ENCODE measurements around the gene SLC20A1.

SLC20A1 gene

DNA sequence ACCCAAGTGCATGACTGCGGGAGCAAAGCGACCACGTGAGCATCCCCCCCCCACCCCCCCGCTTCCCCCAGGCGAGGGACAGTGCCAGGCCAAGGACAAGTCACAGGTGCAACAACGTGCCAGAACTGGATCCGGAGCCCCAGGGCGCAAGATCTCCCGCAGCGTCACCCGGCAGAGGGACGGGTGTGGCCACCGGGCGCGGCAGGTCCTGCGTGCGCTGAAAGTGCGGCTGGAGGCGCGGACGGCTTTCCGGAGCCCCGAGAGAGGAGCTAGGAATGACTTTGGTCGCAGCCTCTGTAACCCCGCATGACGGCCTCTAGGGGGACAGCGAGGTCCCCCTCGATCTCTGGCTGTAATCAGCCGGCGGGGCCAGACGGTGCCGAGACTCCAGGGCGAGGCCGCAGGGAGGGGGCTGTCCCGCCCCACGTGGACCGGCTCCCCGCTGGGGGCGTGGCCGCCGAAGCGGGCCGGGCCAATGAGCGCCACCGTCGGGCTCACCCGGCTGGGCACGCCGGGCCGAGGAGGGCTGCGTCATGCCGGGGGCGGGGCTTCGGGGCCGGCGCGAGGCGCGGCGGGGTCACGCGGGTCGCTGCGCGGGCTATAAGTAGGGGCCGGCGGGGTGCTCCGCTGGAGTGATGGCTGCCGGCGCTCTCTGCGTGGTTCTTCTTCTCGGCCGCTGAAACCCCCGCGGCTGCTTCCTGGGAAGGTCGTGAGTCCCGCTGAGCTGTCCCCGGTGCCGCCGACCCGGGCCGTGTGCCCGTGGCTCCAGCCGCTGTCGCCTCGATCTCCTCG is at the start of gene SLC20A1:
TSS of gene SLC20A1 (plus strand) at position 630 of the 792 bp plus-strand sequence. CDS start 890 bp downstream, outside the sequence.
- peak; percentile 54 for TF ChIP-seq CTCF (IDR thresholded peaks at IDR 0.05; ENCODE audit: borderline replicate concordance, extremely low read depth, low read length, poor library complexity, severe bottlenecking)
- no peak for TF ChIP-seq EZH2 (IDR thresholded peaks at IDR 0.05; ENCODE audit: borderline replicate concordance, low read depth, low read length, severe bottlenecking)
- Histone ChIP-seq H3K9ac (ENCODE audit: low read depth, low read length) (peak within 1 kb of the TSS; percentile 98), H4K20me1 (ENCODE audit: insufficient read depth, low read length) (peaks cover 16% of the 10 kb centered on the region; the same call in 1 of the 2 replicates), H3K4me3 (ENCODE audit: low read depth in 1 of 2, low read length in 2 of 2) (peak within 1 kb of the TSS; percentile 79 to 88), H3K27ac (ENCODE audit: low read length) (peak within 1 kb of the TSS; percentile 97), H3K4me1 (ENCODE audit: insufficient read depth, low read length) (peaks cover 50% of the 10 kb centered on the region), H3K27me3 (ENCODE audit: insufficient read depth, low read length, poor library complexity) (no peaks in the 10 kb centered on the region), H2AFZ (ENCODE audit: low read depth, low read length) (peak within 1 kb of the TSS; percentile 87), H3K79me2 (ENCODE audit: insufficient read depth, low read length) (peaks cover 52% of the 10 kb centered on the region), H3K4me2 (ENCODE audit: insufficient read depth, low read length) (peak within 1 kb of the TSS; percentile 84), H3K9me3 (ENCODE audit: insufficient read depth, low read length, severe bottlenecking) (no peaks in the 10 kb centered on the region), H3K36me3 (ENCODE audit: insufficient read depth, low read length) (peaks cover 39% of the 10 kb centered on the region)
- DNase-seq (peak; percentile 97), ATAC-seq (ENCODE audit: insufficient read depth, low read depth) (peak; percentile 88)

DNA sequence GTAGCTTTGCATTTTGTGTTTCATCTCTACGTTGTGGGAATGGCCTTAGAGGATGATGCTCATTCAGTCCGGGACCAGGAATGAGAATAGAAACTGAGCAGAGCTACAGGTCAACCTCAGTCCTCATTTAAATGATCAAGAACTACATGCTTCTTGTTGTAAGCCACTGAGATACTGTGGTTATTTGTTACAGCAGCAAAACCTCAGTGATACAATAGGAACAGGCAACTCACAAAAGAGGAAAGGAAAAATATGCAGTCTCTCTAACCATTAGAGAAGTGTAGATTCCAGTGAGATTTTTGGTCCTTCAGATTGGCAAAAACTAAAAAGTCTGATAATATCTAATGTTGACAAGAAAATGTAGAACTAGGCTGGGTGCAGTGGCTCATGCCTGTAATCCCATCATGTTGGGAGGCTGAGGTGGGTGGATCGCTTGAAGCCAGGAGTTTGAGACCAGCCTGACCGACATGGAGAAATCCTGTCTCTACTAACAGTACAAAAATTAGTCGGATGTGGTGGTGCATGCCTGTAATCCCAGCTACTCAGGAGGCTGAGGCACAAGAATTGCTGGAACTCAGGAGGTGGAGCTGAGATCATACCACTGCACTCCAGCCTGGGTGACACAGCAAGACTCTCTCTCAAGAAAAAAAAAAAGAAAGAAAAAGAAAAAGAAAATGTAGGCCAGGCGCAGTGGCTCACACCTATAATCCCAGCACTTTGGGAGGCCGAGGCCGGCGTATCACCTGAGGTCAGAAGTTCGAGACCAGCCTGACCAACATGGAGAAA is 48.0 kb upstream of the SLC20A1 start:
- peaks cover 4% of the 10 kb centered on the region; the same call in 1 of the 2 replicates for H3K4me1 ChIP-seq (ENCODE audit: insufficient read depth, low read length)
- no peak overlapping the region for H3K4me3 ChIP-seq (ENCODE audit: low read depth in 1 of 2, low read length in 2 of 2)
- no peak overlapping the region for H2AFZ ChIP-seq (ENCODE audit: low read depth, low read length)
- H3K9ac ChIP-seq (ENCODE audit: low read depth, low read length) = no peak overlapping the region
- H3K4me2 ChIP-seq (ENCODE audit: insufficient read depth, low read length) = no peak overlapping the region
- DNase-seq = no peak
- no peak for ATAC-seq (ENCODE audit: insufficient read depth, low read depth)
- H3K27ac ChIP-seq (ENCODE audit: low read length) = no peak overlapping the region
- H3K36me3 ChIP-seq (ENCODE audit: insufficient read depth, low read length) = no peaks in the 10 kb centered on the region
- no peaks in the 10 kb centered on the region for H3K9me3 ChIP-seq (ENCODE audit: insufficient read depth, low read length, severe bottlenecking)
- no peaks in the 10 kb centered on the region for H3K27me3 ChIP-seq (ENCODE audit: insufficient read depth, low read length, poor library complexity)
- no peaks in the 10 kb centered on the region for H4K20me1 ChIP-seq (ENCODE audit: insufficient read depth, low read length)
- TF ChIP-seq CTCF (IDR thresholded peaks at IDR 0.05; ENCODE audit: borderline replicate concordance, extremely low read depth, low read length, poor library complexity, severe bottlenecking) = no peak
- no peak for TF ChIP-seq EZH2 (IDR thresholded peaks at IDR 0.05; ENCODE audit: borderline replicate concordance, low read depth, low read length, severe bottlenecking)
- H3K79me2 ChIP-seq (ENCODE audit: insufficient read depth, low read length) = no peaks in the 10 kb centered on the region

- Histone ChIP-seq H3K79me2 (ENCODE audit: insufficient read depth, low read length) (no peaks in the 10 kb centered on the region), H3K4me1 (ENCODE audit: insufficient read depth, low read length) (peaks cover 4% of the 10 kb centered on the region; the same call in 1 of the 2 replicates), H3K9ac (ENCODE audit: low read depth, low read length) (no peak overlapping the region), H3K4me2 (ENCODE audit: insufficient read depth, low read length) (no peak overlapping the region), H3K27ac (ENCODE audit: low read length) (no peak overlapping the region), H3K36me3 (ENCODE audit: insufficient read depth, low read length) (no peaks in the 10 kb centered on the region), H3K27me3 (ENCODE audit: insufficient read depth, low read length, poor library complexity) (no peaks in the 10 kb centered on the region), H3K9me3 (ENCODE audit: insufficient read depth, low read length, severe bottlenecking) (no peaks in the 10 kb centered on the region), H4K20me1 (ENCODE audit: insufficient read depth, low read length) (no peaks in the 10 kb centered on the region), H2AFZ (ENCODE audit: low read depth, low read length) (no peak overlapping the region), H3K4me3 (ENCODE audit: low read depth in 1 of 2, low read length in 2 of 2) (no peak overlapping the region)
- ATAC-seq (ENCODE audit: insufficient read depth, low read depth) (no peak), DNase-seq (no peak)
- no peak for TF ChIP-seq EZH2 (IDR thresholded peaks at IDR 0.05; ENCODE audit: borderline replicate concordance, low read depth, low read length, severe bottlenecking)
- TF ChIP-seq CTCF (IDR thresholded peaks at IDR 0.05; ENCODE audit: borderline replicate concordance, extremely low read depth, low read length, poor library complexity, severe bottlenecking) = no peak
Measured at GRCh38 chr2:112600634-112601033, 45.1 kb upstream of the SLC20A1 start.

All from DND-41 (cell line).